ENCODE measurements around the gene COL4A6. TPM values are rescaled to one million over a fixed set of nuclear protein-coding genes. Genes with fewer than 3 reads are reported as not detected.

The COL4A6 gene
- total and polyA plus RNA-seq, 2 of the 8 experiments (the other 6 are each of a cell fraction or from before 2014, with no cell fraction given): 5.9 to 11.8 TPM

GRCh38 chrX:108177351-108178142 lies 260.7 kb downstream of the COL4A6 start:
- CTCF ChIA-PET (ENCODE audit: partially characterized antibody): interaction anchor here (1.0 to 1.9 kb wide), 3 partner anchors 12 to 22 kb away, joined by 4 read pairs; no protein-coding TSS in a partner anchor
- no peak overlapping the region for H4K5ac ChIP-seq (ENCODE audit: insufficient read length, low read depth, low read length)

More at GRCh38 chrX:108177351-108178142, 260.7 kb downstream of the COL4A6 start:
- Histone ChIP-seq H3K79me1 (ENCODE audit: low read depth, low read length) (no peaks in the 10 kb centered on the region), H3K4me3 (ENCODE audit: extremely low read depth in 1 of 4, insufficient read depth in 2 of 4, low read depth in 3 of 4, low read length in 4 of 4) (no peak overlapping the region), H3K56ac (replicated peaks; ENCODE audit: insufficient read length, low read depth, low read length) (no peak overlapping the region), H3K23ac (ENCODE audit: insufficient read length) (no peak overlapping the region), H4K91ac (replicated peaks; ENCODE audit: insufficient read length, low read length) (peak overlapping the region; percentile 73), H2BK15ac (ENCODE audit: low read length) (no peak overlapping the region), H3K4ac (replicated peaks; ENCODE audit: insufficient read length, low read depth, low read length) (no peak overlapping the region), H3K27ac (ENCODE audit: low read depth, low read length) (0 out of 2 replicates have a peak overlapping the region, but pooled peaks have one; percentile 36), H4K20me1 (replicated peaks in 1 of 2; ENCODE audit: control insufficient read depth in 1 of 2, insufficient read depth in 2 of 2, low read length in 2 of 2) (no peaks in the 10 kb centered on the region), H3K27me3 (replicated peaks in 1 of 4; ENCODE audit: control insufficient read depth in 3 of 4, extremely low read depth in 1 of 4, insufficient read depth in 3 of 4, low read length in 3 of 4) (no peaks in the 10 kb centered on the region), H2AK5ac (ENCODE audit: low read depth, low read length) (no peak overlapping the region), H4K8ac (ENCODE audit: extremely low read depth, insufficient read depth, low read length) (no peak overlapping the region), H2BK20ac (ENCODE audit: low read length) (no peak overlapping the region), H3K4me2 (ENCODE audit: insufficient read depth in 1 of 2, low read depth in 2 of 2, low read length in 2 of 2) (no peak overlapping the region; a peak in 1 of 4 replicates), H2BK5ac (ENCODE audit: low read depth, low read length) (no peak overlapping the region), H3K36me3 (ENCODE audit: control insufficient read depth in 2 of 4, insufficient read depth in 4 of 4, low read length in 3 of 4) (no peaks in the 10 kb centered on the region), H3K9me3 (ENCODE audit: insufficient read depth in 2 of 2, low read depth in 1 of 2, low read length in 1 of 2) (no peaks in the 10 kb centered on the region), H3K9ac (replicated peaks in 1 of 4; ENCODE audit: extremely low read depth in 1 of 4, low read depth in 3 of 4, low read length in 3 of 4) (no peak overlapping the region), H3K79me2 (ENCODE audit: control insufficient read depth in 1 of 2, insufficient read depth in 2 of 2, low read length in 2 of 2) (no peaks in the 10 kb centered on the region), H3K23me2 (ENCODE audit: low read depth, low read length) (no peaks in the 10 kb centered on the region), H3K18ac (ENCODE audit: extremely low read depth, low read length) (peak overlapping the region; percentile 62; the same call in 1 of the 2 replicates), H3K4me1 (replicated peaks in 1 of 4; ENCODE audit: control insufficient read depth in 3 of 4, insufficient read depth in 4 of 4, low read length in 3 of 4) (peaks cover 0 to 6% (median 2%) of the 10 kb centered on the region in 4 experiments; a peak in 5 of 7 replicates), H2BK120ac (replicated peaks; ENCODE audit: low read depth, low read length) (no peak overlapping the region), H2AFZ (ENCODE audit: low read length) (no peak overlapping the region), H3K14ac (ENCODE audit: insufficient read length) (no peak overlapping the region), H2BK12ac (ENCODE audit: low read depth, low read length) (no peak overlapping the region)
- DNase-seq (ENCODE audit: low read depth in 1 of 2, low spot score in 2 of 2) (no peak), FAIRE-seq (peak; percentile 95)
- POLR2A ChIA-PET (ENCODE audit: partially characterized antibody): no interaction called here
- 61% methylated on average over 6 of the region's 8 CpGs; no CpG with 5 or more reads in 1 of the 2 experiments for WGBS, 2 experiments (ENCODE audit: extremely low coverage in 1 of 2, insufficient coverage in 1 of 2, insufficient read length in 1 of 2, insufficient replicate concordance in 2 of 2, low coverage in 1 of 2, low lambda C conversion rate in 2 of 2, missing lambda C conversion rate in 1 of 2)
- TF ChIP-seq CREB1 (IDR thresholded peaks at IDR 0.05) (no peak), NANOG (IDR thresholded peaks at IDR 0.05; ENCODE audit: insufficient read depth, low read depth, low read length, poor library complexity, severe bottlenecking) (peak; percentile 84)

All from H1 (cell line).